Measurements from ENCODE around the gene MRPL10. TPM values are rescaled to one million over a fixed set of nuclear protein-coding genes. Genes with fewer than 3 reads are reported as not detected.
A peak's percentile ranks its signal among the peaks of the same experiment; 100 is the strongest.

The MRPL10 gene
- total RNA-seq, 6 experiments from 2014 or later: 39.4 to 48.0 (median 43.7) TPM

GRCh38 chr17:47823519-47823918, 7.8 kb downstream of the MRPL10 start:
- H3K4me1 Mint-ChIP-seq (ENCODE audit: low read depth): peaks cover 30% of the 10 kb centered on the region
- no peak for DNase-seq
- H3K27me3 Mint-ChIP-seq (ENCODE audit: insufficient read depth): peaks cover 2% of the 10 kb centered on the region; the same call in 1 of the 2 replicates
- H3K36me3 Mint-ChIP-seq (ENCODE audit: low read depth): peaks cover 12% of the 10 kb centered on the region
- TF ChIP-seq, protein P1, sequence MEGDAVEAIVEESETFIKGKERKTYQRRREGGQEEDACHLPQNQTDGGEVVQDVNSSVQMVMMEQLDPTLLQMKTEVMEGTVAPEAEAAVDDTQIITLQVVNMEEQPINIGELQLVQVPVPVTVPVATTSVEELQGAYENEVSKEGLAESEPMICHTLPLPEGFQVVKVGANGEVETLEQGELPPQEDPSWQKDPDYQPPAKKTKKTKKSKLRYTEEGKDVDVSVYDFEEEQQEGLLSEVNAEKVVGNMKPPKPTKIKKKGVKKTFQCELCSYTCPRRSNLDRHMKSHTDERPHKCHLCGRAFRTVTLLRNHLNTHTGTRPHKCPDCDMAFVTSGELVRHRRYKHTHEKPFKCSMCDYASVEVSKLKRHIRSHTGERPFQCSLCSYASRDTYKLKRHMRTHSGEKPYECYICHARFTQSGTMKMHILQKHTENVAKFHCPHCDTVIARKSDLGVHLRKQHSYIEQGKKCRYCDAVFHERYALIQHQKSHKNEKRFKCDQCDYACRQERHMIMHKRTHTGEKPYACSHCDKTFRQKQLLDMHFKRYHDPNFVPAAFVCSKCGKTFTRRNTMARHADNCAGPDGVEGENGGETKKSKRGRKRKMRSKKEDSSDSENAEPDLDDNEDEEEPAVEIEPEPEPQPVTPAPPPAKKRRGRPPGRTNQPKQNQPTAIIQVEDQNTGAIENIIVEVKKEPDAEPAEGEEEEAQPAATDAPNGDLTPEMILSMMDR (IDR thresholded peaks at IDR 0.05): no peak
- no peaks in the 10 kb centered on the region for H3K9me3 Mint-ChIP-seq
- no peak overlapping the region for H3K4me3 Mint-ChIP-seq
- H3K27ac Mint-ChIP-seq: no peak overlapping the region

GRCh38 chr17:47822785-47823184, 8.6 kb downstream of the MRPL10 start:
- no peak for DNase-seq
- Mint-ChIP-seq H3K27me3 (ENCODE audit: insufficient read depth) (peaks cover 2% of the 10 kb centered on the region; the same call in 1 of the 2 replicates), H3K4me1 (ENCODE audit: low read depth) (peaks cover 30% of the 10 kb centered on the region), H3K27ac (no peak overlapping the region), H3K4me3 (peak overlapping the region; percentile 94), H3K36me3 (ENCODE audit: low read depth) (peaks cover 12% of the 10 kb centered on the region), H3K9me3 (no peaks in the 10 kb centered on the region)
- TF ChIP-seq, protein P1 (IDR thresholded peaks at IDR 0.05): no peak

GRCh38 chr17:47821424-47822391, 9.6 kb downstream of the MRPL10 start, which contains the start of gene OSBPL7:
Gene OSBPL7 (minus strand): TSS chr17:47821794. CDS start chr17:47820278, 1,516 bp downstream.
- TF ChIP-seq, protein P1 (IDR thresholded peaks at IDR 0.05): peak; percentile 13; the same call in 1 of the 2 replicates
- peak; percentile 81 for DNase-seq
- Mint-ChIP-seq H3K4me1 (ENCODE audit: low read depth) (peaks cover 30% of the 10 kb centered on the region), H3K9me3 (no peaks in the 10 kb centered on the region), H3K27me3 (ENCODE audit: insufficient read depth) (peaks cover 2% of the 10 kb centered on the region; the same call in 1 of the 2 replicates), H3K27ac (peak within 1 kb of the TSS; percentile 79), H3K36me3 (ENCODE audit: low read depth) (peaks cover 11% of the 10 kb centered on the region), H3K4me3 (peak within 1 kb of the TSS; percentile 94)

GRCh38 chr17:47821031-47821423, 10.3 kb downstream of the MRPL10 start:
- peaks cover 2% of the 10 kb centered on the region; the same call in 1 of the 2 replicates for H3K27me3 Mint-ChIP-seq (ENCODE audit: insufficient read depth)
- peak overlapping the region; percentile 79; the same call in 1 of the 2 replicates for H3K27ac Mint-ChIP-seq
- H3K4me3 Mint-ChIP-seq: peak overlapping the region; percentile 94
- peaks cover 30% of the 10 kb centered on the region for H3K4me1 Mint-ChIP-seq (ENCODE audit: low read depth)
- no peak for DNase-seq
- H3K9me3 Mint-ChIP-seq: no peaks in the 10 kb centered on the region
- TF ChIP-seq, protein P1 (IDR thresholded peaks at IDR 0.05): no peak
- H3K36me3 Mint-ChIP-seq (ENCODE audit: low read depth): peaks cover 4% of the 10 kb centered on the region

DNA sequence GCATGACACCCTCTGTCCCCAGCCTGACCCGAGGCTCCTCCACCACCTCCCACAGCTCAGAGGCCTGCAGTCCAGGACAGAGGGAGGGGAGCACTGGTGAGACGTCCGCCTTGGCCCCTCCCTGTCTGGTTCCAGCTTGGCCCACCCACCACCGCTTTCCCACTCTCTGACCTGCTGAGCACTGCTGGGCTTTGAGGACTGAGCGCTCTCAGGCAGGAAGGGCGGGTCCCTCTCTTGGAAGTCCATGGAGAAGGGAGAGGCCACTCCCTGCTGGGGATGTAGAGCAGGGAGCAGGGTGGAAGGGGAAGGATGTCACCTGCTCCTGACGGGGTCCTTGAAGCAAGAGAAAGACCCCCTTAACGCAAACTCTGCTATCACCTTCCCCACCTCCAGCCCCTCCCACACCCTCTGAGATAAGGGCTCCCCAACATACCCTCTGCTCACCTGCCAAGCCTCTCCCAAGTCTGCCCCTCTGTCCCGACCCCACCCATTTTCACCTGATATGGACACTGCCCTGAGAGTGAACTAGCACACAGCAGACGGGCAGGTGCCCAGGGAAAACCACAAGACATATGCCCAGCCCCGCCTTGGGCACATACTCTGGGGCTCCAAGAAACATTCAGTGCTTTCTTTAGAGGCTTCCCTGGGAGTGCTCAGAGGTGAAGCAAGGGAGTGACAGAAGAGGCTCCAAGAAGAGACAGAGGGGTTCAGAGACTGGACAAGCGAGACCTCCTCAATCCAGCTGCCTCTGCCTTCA, 11.1 kb downstream of the MRPL10 start:
- no peak overlapping the region for H3K27ac Mint-ChIP-seq
- no peak for DNase-seq
- H3K27me3 Mint-ChIP-seq (ENCODE audit: insufficient read depth): peaks cover under 1% of the 10 kb centered on the region; the same call in 1 of the 2 replicates
- H3K36me3 Mint-ChIP-seq (ENCODE audit: low read depth): no peaks in the 10 kb centered on the region; the same call in 1 of the 2 replicates
- no peaks in the 10 kb centered on the region for H3K9me3 Mint-ChIP-seq
- peaks cover 30% of the 10 kb centered on the region for H3K4me1 Mint-ChIP-seq (ENCODE audit: low read depth)
- peak overlapping the region; percentile 94 for H3K4me3 Mint-ChIP-seq
- TF ChIP-seq, protein P1 (IDR thresholded peaks at IDR 0.05): no peak
